Tibial nerve (tissue), 4 donors: Measurements from ENCODE around the gene DNM1.

Source experiments
- CTCF ChIP-seq, 5 experiments: fragments of 200-600 bp in 3 of 5; fragments of 450-650 bp in 2 of 5; sonication (generic) in 3 of 5; IDR thresholded peaks; one replicate each; pipeline ENCODE4 v1.5.1; 2016 to 2019; ENCODE audit warnings: antibody characterized with exemption in 5 of 5, mild to moderate bottlenecking in 3 of 5, moderate library complexity in 2 of 5
- EP300 ChIP-seq, 2 donors: sonication (generic); formaldehyde crosslinking; IDR thresholded peaks; one replicate each; pipeline ENCODE4 v1.6.1; 2017; ENCODE audit warnings: antibody characterized with exemption in 2 of 2, mild to moderate bottlenecking in 1 of 2
- POLR2A ChIP-seq, 2 donors: fragments of 450-650 bp; IDR thresholded peaks; one replicate each; pipeline ENCODE4 v1.6.1; 2017; ENCODE audit warnings: antibody characterized with exemption in 2 of 2, mild to moderate bottlenecking in 2 of 2, moderate library complexity in 2 of 2

GRCh38 chr9:128225770-128226411 lies 22.7 kb downstream of the DNM1 start:
- TF ChIP-seq CTCF (IDR thresholded peaks at IDR 0.05) = no peak
- no peak for TF ChIP-seq POLR2A (IDR thresholded peaks at IDR 0.05)
- TF ChIP-seq EP300 (IDR thresholded peaks at IDR 0.05) = no peak
